Tibial artery (tissue), 4 donors: ENCODE measurements around the gene KMT2B.
A peak's percentile ranks its signal among the peaks of the same experiment; 100 is the strongest.

ENCODE experiments used
- DNase-seq, 2 donors: peaks; one replicate each; pipeline ENCODE4 v3.0.0-alpha.2; 2019
- H3K27ac ChIP-seq, 2 donors: fragments of 200-600 bp; sonication (generic) in 1 of 2; 1 replicate in 1 of 2; 2 replicates in 1 of 2; pipeline ENCODE4 v1.5.1; 2018 to 2019; ENCODE audit warnings: mild to moderate bottlenecking in 1 of 2
- H3K27me3 ChIP-seq, 2 donors: fragments of 200-600 bp; sonication (generic) in 1 of 2; one replicate each; pipeline versions ENCODE4 v1.5.1 to v1.6.0; 2016 to 2019
- H3K36me3 ChIP-seq, 3 donors: fragments of 200-600 bp; sonication (generic) in 2 of 3; one replicate each; pipeline ENCODE4 v1.5.1; 2016 to 2019; ENCODE audit warnings: mild to moderate bottlenecking in 2 of 3
- H3K4me1 ChIP-seq, 4 donors: fragments of 200-600 bp; sonication (generic) in 2 of 4; 1 replicate in 3 of 4; 2 replicates in 1 of 4; pipeline ENCODE4 v1.5.1; 2016 to 2019
- H3K4me3 ChIP-seq, 2 donors: fragments of 200-600 bp; sonication (generic) in 1 of 2; 1 replicate in 1 of 2; 2 replicates in 1 of 2; pipeline ENCODE4 v1.5.1; 2018 to 2019; ENCODE audit warnings: mild to moderate bottlenecking in 2 of 2
- H3K9me3 ChIP-seq, 3 donors: fragments of 200-600 bp; sonication (generic) in 1 of 3; one replicate each; pipeline ENCODE4 v1.5.1; 2016 to 2019
- CTCF ChIP-seq, 2 experiments: fragments of 200-600 bp in 1 of 2; fragments of 450-650 bp in 1 of 2; IDR thresholded peaks; one replicate each; pipeline ENCODE4 v1.5.1; 2017 to 2019; ENCODE audit warnings: antibody characterized with exemption in 2 of 2, mild to moderate bottlenecking in 1 of 2, moderate library complexity in 1 of 2
- intact Hi-C: fragments of 100-400 bp; cut with DNase I; formaldehyde crosslinking; loops from one replicate; pipeline ENCODE4 v1.15.0; 2023; ENCODE audit warnings: low total_unique reads

Gene KMT2B

DNA sequence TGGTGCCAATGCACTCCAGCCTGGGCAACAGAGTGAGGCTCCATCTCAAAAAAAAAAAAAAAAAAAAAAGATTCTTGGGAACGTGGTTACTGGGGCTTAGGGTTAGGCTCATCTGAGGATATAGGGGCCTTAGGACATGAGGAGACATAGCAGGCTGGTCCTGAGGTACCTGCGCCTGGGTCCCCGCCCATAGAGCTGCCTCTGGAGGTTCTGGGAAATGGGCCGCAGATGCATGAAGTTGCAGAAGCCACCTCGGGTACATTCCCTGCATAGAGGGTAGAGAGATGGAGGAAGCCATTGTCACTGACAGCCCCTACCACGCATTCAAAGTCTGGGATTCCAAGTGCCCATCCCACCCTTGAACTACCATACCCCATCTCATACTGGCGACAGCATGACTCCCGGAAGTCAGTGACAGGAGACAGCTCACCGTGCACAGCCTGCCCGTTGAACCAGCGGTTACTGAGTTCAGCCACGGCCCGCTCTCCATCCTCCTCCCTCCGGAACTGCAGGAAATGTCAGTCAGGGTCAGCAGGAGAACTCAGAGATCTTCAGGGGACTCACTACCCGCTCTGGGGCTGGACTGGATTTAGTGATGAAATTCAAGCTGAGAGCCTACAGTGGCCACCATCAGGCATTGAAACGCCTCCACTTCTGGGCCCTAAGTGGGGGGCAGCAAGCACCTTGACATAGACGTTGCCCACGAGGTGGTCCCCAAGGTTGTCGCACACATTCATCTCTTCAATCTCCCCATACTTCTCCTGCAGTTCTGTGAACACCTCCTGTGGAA, 26.0 kb downstream of the KMT2B start:
- no peak for TF ChIP-seq CTCF (IDR thresholded peaks at IDR 0.05)

GRCh38 chr19:35744430-35745327, 26.9 kb downstream of the KMT2B start:
- H3K9me3 ChIP-seq = no peaks in the 10 kb centered on the region
- no peaks in the 10 kb centered on the region for H3K27me3 ChIP-seq
- intact Hi-C loops = no loop called here
- DNase-seq = peak; percentile 96 to 98
- peak overlapping the region; percentile 80 to 96 for H3K4me3 ChIP-seq
- peak overlapping the region; percentile 98 to 99 for H3K27ac ChIP-seq
- peaks cover 0 to 7% (median 0%) of the 10 kb centered on the region in 3 donors for H3K36me3 ChIP-seq
- TF ChIP-seq CTCF (IDR thresholded peaks at IDR 0.05) = peak; percentile 43
- H3K4me1 ChIP-seq = peaks cover 0 to 56% (median 41%) of the 10 kb centered on the region in 4 donors

More for the DNA sequence above, 26.0 kb downstream of the KMT2B start:
- Histone ChIP-seq H3K9me3 (no peaks in the 10 kb centered on the region), H3K4me3 (peak overlapping the region in 1 of 2 donors; percentile 96), H3K36me3 (peaks cover under 1 to 11% (median 1%) of the 10 kb centered on the region in 3 donors), H3K27me3 (no peaks in the 10 kb centered on the region), H3K4me1 (peaks cover 0 to 54% (median 39%) of the 10 kb centered on the region in 4 donors), H3K27ac (peak overlapping the region; percentile 98 to 99)
- intact Hi-C loops = no loop called here
- DNase-seq = no peak

GRCh38 chr19:35745328-35746086, 27.7 kb downstream of the KMT2B start, which contains the start of the genes PSENEN and U2AF1L4:
Gene PSENEN (plus strand): TSS chr19:35745651. CDS start chr19:35745931, 280 bp downstream.
Gene U2AF1L4 (minus strand): TSS chr19:35745418. CDS start chr19:35745391, 27 bp downstream.
- peak; percentile 98 to 99 for DNase-seq
- intact Hi-C loops = no loop called here
- H3K27me3 ChIP-seq = no peaks in the 10 kb centered on the region
- peak within 1 kb of the TSS; percentile 98 to 99 for H3K27ac ChIP-seq
- H3K9me3 ChIP-seq = no peaks in the 10 kb centered on the region
- peaks cover 0 to 7% (median 0%) of the 10 kb centered on the region in 3 donors for H3K36me3 ChIP-seq
- no peak for TF ChIP-seq CTCF (IDR thresholded peaks at IDR 0.05)
- peaks cover 0 to 58% (median 43%) of the 10 kb centered on the region in 4 donors for H3K4me1 ChIP-seq
- H3K4me3 ChIP-seq = peak within 1 kb of the TSS; percentile 80 to 96

DNA sequence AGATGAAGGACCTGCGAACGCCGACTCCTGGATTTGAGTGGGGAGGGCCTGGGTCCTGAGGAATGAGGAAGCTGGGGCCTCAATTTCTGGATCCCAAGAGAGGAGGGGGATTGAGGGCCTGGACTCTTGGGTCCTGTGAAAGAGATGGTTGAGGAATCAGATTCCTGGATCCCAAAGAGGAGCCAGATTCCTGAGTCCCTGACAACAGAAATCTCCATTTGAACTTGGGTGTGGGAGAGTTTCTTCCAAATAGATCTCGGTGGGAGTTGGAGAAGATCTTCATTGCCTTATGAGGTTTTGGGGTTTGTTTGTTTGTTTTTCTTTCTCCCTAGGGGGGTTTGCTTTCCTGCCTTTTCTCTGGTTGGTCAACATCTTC, 28.3 kb downstream of the KMT2B start:
- H3K4me3 ChIP-seq = peak overlapping the region; percentile 80 to 96
- H3K27me3 ChIP-seq = no peaks in the 10 kb centered on the region
- H3K27ac ChIP-seq = peak overlapping the region; percentile 98 to 99
- no peak for DNase-seq
- TF ChIP-seq CTCF (IDR thresholded peaks at IDR 0.05) = no peak
- H3K9me3 ChIP-seq = no peaks in the 10 kb centered on the region
- H3K36me3 ChIP-seq = peaks cover 0 to 7% (median 0%) of the 10 kb centered on the region in 3 donors
- peaks cover 0 to 53% (median 42%) of the 10 kb centered on the region in 4 donors for H3K4me1 ChIP-seq
- intact Hi-C loops = no loop called here

GRCh38 chr19:35746531-35746930, 28.7 kb downstream of the KMT2B start:
- intact Hi-C loops = no loop called here
- H3K27ac ChIP-seq = peak overlapping the region in 1 of 2 donors; percentile 98
- H3K27me3 ChIP-seq = no peaks in the 10 kb centered on the region
- no peak for TF ChIP-seq CTCF (IDR thresholded peaks at IDR 0.05)
- H3K4me3 ChIP-seq = peak overlapping the region; percentile 80 to 96
- DNase-seq = no peak
- H3K36me3 ChIP-seq = peaks cover 0 to 7% (median 0%) of the 10 kb centered on the region in 3 donors
- H3K4me1 ChIP-seq = peaks cover 0 to 49% (median 39%) of the 10 kb centered on the region in 4 donors
- no peaks in the 10 kb centered on the region for H3K9me3 ChIP-seq
